ENCODE measurements around the gene LMX1A.

- TF ChIP-seq CTCF (conservative IDR thresholded peaks at IDR 0.05; ENCODE audit: low read depth in 2 of 2) = peak; percentile 21 to 41; a peak in 3 of 4 replicates
- no peak for TF ChIP-seq EZH2 (IDR thresholded peaks at IDR 0.05; ENCODE audit: low read depth, unreplicated experiment)
- TF ChIP-seq EZH2phosphoT487 (IDR thresholded peaks at IDR 0.05; ENCODE audit: unreplicated experiment) = no peak
- TF ChIP-seq POLR2AphosphoS5 (IDR thresholded peaks at IDR 0.05; ENCODE audit: low read depth) = no peak
- TF ChIP-seq REST (IDR thresholded peaks at IDR 0.05; ENCODE audit: unreplicated experiment) = no peak
Measured at GRCh38 chr1:165290148-165290547, 66.4 kb downstream of the LMX1A start.

Data from GM23338 (cell line).